H7 (cell line): ENCODE measurements around the gene STYXL1. TPM values are rescaled to one million over a fixed set of nuclear protein-coding genes. Genes with fewer than 3 reads are reported as not detected.
"Not testable (repeated sequence)": the region's sequence is repeated elsewhere in the genome, so short reads cannot be mapped to it uniquely, and the experiment has no call there.

Experiments
- DNase-seq: peaks from one replicate; pipeline ENCODE4 v3.0.0; 2012
- H3K27me3 ChIP-seq: 2 replicates; pipeline ENCODE4 v1.6.0; 2011; ENCODE audit warnings: mild to moderate bottlenecking, low read length; ENCODE audit not compliant: control insufficient read depth, insufficient read depth
- H3K36me3 ChIP-seq: replicated peaks from 2 replicates; pipeline ENCODE4 v1.5.1; 2011; ENCODE audit warnings: low read length; ENCODE audit not compliant: control insufficient read depth, insufficient read depth
- H3K4me3 ChIP-seq: 2 replicates; pipeline ENCODE4 v1.5.1; 2011; ENCODE audit warnings: low read depth, mild to moderate bottlenecking, control low read depth, low read length, moderate library complexity; ENCODE audit not compliant: insufficient read depth
- total RNA-seq: library from RNA; depleted of rRNA; stranded (reverse); fragments of >200 nt; shearing (Covaris generic); gene quantifications from 2 replicates; pipeline ENCODE4 v1.2.3, GENCODE V29; 2014; rRNA removed

The STYXL1 gene
- 53.1 and 68.6 TPM in 2 replicates for total RNA-seq

- peak; percentile 98 for DNase-seq
- Histone ChIP-seq H3K4me3 (peak within 1 kb of the TSS; percentile 95), H3K36me3 (no peaks in the 10 kb centered on the region; the same call in 1 of the 2 replicates), H3K27me3 (no peaks in the 10 kb centered on the region)
Measured at GRCh38 chr7:76047811-76048667, at the start of gene STYXL1, which contains the start of gene MDH2. STYXL1 (minus strand) TSS chr7:76048000; CDS start chr7:76030523, 17,477 bp downstream. MDH2 (plus strand) TSS chr7:76048106; CDS start chr7:76048161, 55 bp downstream.

GRCh38 chr7:76095908-76096307 is 48.1 kb upstream of the STYXL1 start:
- Histone ChIP-seq H3K36me3 (no peaks in the 10 kb centered on the region), H3K27me3 (no peaks in the 10 kb centered on the region), H3K4me3 (no peak overlapping the region)
- no peak for DNase-seq

- not testable (repeated sequence) for DNase-seq, H3K27me3 ChIP-seq, H3K4me3 ChIP-seq, H3K36me3 ChIP-seq
Measured at GRCh38 chr7:76094326-76094725, 46.5 kb upstream of the STYXL1 start.

- H3K4me3 ChIP-seq, H3K36me3 ChIP-seq, DNase-seq, H3K27me3 ChIP-seq: not testable (repeated sequence)
Measured at GRCh38 chr7:76093531-76093930, 45.7 kb upstream of the STYXL1 start.

GRCh38 chr7:76091506-76091905 is 43.7 kb upstream of the STYXL1 start:
- no peak for DNase-seq
- H3K27me3 ChIP-seq: no peaks in the 10 kb centered on the region
- no peak overlapping the region for H3K4me3 ChIP-seq
- H3K36me3 ChIP-seq: no peaks in the 10 kb centered on the region

GRCh38 chr7:76089865-76090475 is 42.2 kb upstream of the STYXL1 start:
- H3K36me3 ChIP-seq: no peaks in the 10 kb centered on the region
- no peak overlapping the region for H3K4me3 ChIP-seq
- no peak for DNase-seq
- no peaks in the 10 kb centered on the region for H3K27me3 ChIP-seq

- H3K27me3 ChIP-seq, H3K4me3 ChIP-seq, H3K36me3 ChIP-seq, DNase-seq: not testable (repeated sequence)
Measured at GRCh38 chr7:76087362-76087791, 39.6 kb upstream of the STYXL1 start.

- Histone ChIP-seq H3K36me3 (no peaks in the 10 kb centered on the region), H3K4me3 (no peak overlapping the region), H3K27me3 (no peaks in the 10 kb centered on the region)
- no peak for DNase-seq
Measured at GRCh38 chr7:76086070-76086469, 38.3 kb upstream of the STYXL1 start.

- not testable (repeated sequence) for H3K4me3 ChIP-seq, DNase-seq, H3K36me3 ChIP-seq, H3K27me3 ChIP-seq
Measured at GRCh38 chr7:76084115-76084514, 36.3 kb upstream of the STYXL1 start.

- Histone ChIP-seq H3K36me3 (no peaks in the 10 kb centered on the region), H3K4me3 (no peak overlapping the region), H3K27me3 (no peaks in the 10 kb centered on the region)
- no peak for DNase-seq
Measured at GRCh38 chr7:76080204-76080603, 32.4 kb upstream of the STYXL1 start.

- no peaks in the 10 kb centered on the region for H3K36me3 ChIP-seq
- DNase-seq: no peak
- no peak overlapping the region for H3K4me3 ChIP-seq
- H3K27me3 ChIP-seq: no peaks in the 10 kb centered on the region
Measured at GRCh38 chr7:76077435-76077834, 29.6 kb upstream of the STYXL1 start.

- no peak for DNase-seq
- Histone ChIP-seq H3K4me3 (no peak overlapping the region), H3K36me3 (no peaks in the 10 kb centered on the region), H3K27me3 (no peaks in the 10 kb centered on the region)
Measured at GRCh38 chr7:76076995-76077394, 29.2 kb upstream of the STYXL1 start.

GRCh38 chr7:76074972-76075370 is 27.2 kb upstream of the STYXL1 start:
- no peaks in the 10 kb centered on the region for H3K27me3 ChIP-seq
- H3K36me3 ChIP-seq: no peaks in the 10 kb centered on the region
- H3K4me3 ChIP-seq: no peak overlapping the region
- DNase-seq: no peak

GRCh38 chr7:76074306-76074971 is 26.6 kb upstream of the STYXL1 start:
- Histone ChIP-seq H3K27me3 (no peaks in the 10 kb centered on the region), H3K36me3 (no peaks in the 10 kb centered on the region), H3K4me3 (no peak overlapping the region)

More at GRCh38 chr7:76074306-76074971, 26.6 kb upstream of the STYXL1 start:
- DNase-seq: peak; percentile 17
